Hepatocyte (in vitro differentiated cells): ENCODE data around the gene IRF4.

Source experiments
- CTCF ChIP-seq: fragments of 200-600 bp; sonication (generic); IDR thresholded peaks from 2 replicates; pipeline ENCODE4 v1.5.1; 2016; ENCODE audit warnings: antibody characterized with exemption, mild to moderate bottlenecking; ENCODE audit not compliant: poor library complexity
- EZH2phosphoT487 ChIP-seq: fragments of 200-600 bp; sonication (generic); IDR thresholded peaks from one replicate; pipeline ENCODE4 v1.6.1; 2018; ENCODE audit warnings: antibody characterized with exemption, mild to moderate bottlenecking, low read depth, moderate library complexity; ENCODE audit not compliant: unreplicated experiment, severe bottlenecking

GRCh38 chr6:411402-412145 lies 20.0 kb downstream of the IRF4 start:
- TF ChIP-seq CTCF: no peak
- no peak for TF ChIP-seq EZH2phosphoT487
